ENCODE data around the gene ATP7A.
"Not testable (repeated sequence)": the region's sequence is repeated elsewhere in the genome, so short reads cannot be mapped to it uniquely, and the experiment has no call there.

The ATP7A gene

GRCh38 chrX:78042601-78043000 lies 132.1 kb downstream of the ATP7A start:
- peaks cover 5% of the 10 kb centered on the region for H3K36me3 Mint-ChIP-seq
- H3K4me3 Mint-ChIP-seq: no peak overlapping the region
- H3K9me3 Mint-ChIP-seq (ENCODE audit: low read depth): no peaks in the 10 kb centered on the region
- H3K27me3 Mint-ChIP-seq: no peaks in the 10 kb centered on the region
- no peak overlapping the region for H3K27ac Mint-ChIP-seq
- no peaks in the 10 kb centered on the region for H3K4me1 Mint-ChIP-seq (ENCODE audit: low read depth)

GRCh38 chrX:78046362-78046761 lies 135.9 kb downstream of the ATP7A start:
- Mint-ChIP-seq H3K36me3 (peaks cover 2% of the 10 kb centered on the region), H3K4me3 (no peak overlapping the region), H3K27ac (no peak overlapping the region), H3K27me3 (no peaks in the 10 kb centered on the region), H3K4me1 (ENCODE audit: low read depth) (no peaks in the 10 kb centered on the region), H3K9me3 (ENCODE audit: low read depth) (no peaks in the 10 kb centered on the region)

GRCh38 chrX:78048052-78048451 lies 137.6 kb downstream of the ATP7A start:
- H3K4me1 Mint-ChIP-seq (ENCODE audit: low read depth): no peaks in the 10 kb centered on the region
- no peaks in the 10 kb centered on the region for H3K27me3 Mint-ChIP-seq
- H3K27ac Mint-ChIP-seq: no peak overlapping the region
- H3K36me3 Mint-ChIP-seq: peaks cover 8% of the 10 kb centered on the region
- no peak overlapping the region for H3K4me3 Mint-ChIP-seq
- no peaks in the 10 kb centered on the region for H3K9me3 Mint-ChIP-seq (ENCODE audit: low read depth)

GRCh38 chrX:78063687-78064086 lies 153.2 kb downstream of the ATP7A start:
- peaks cover 10% of the 10 kb centered on the region for H3K4me1 Mint-ChIP-seq (ENCODE audit: low read depth)
- H3K36me3 Mint-ChIP-seq: no peaks in the 10 kb centered on the region
- no peaks in the 10 kb centered on the region for H3K27me3 Mint-ChIP-seq
- no peak overlapping the region for H3K4me3 Mint-ChIP-seq
- H3K9me3 Mint-ChIP-seq (ENCODE audit: low read depth): no peaks in the 10 kb centered on the region
- peak overlapping the region; percentile 10 for H3K27ac Mint-ChIP-seq

GRCh38 chrX:78064152-78064551 lies 153.7 kb downstream of the ATP7A start:
- Mint-ChIP-seq H3K27me3 (no peaks in the 10 kb centered on the region), H3K36me3 (no peaks in the 10 kb centered on the region), H3K4me1 (ENCODE audit: low read depth) (peaks cover 10% of the 10 kb centered on the region), H3K27ac (no peak overlapping the region), H3K4me3 (no peak overlapping the region), H3K9me3 (ENCODE audit: low read depth) (no peaks in the 10 kb centered on the region)

- Mint-ChIP-seq H3K27ac (peak overlapping the region; percentile 88), H3K4me3 (peak overlapping the region; percentile 17), H3K4me1 (ENCODE audit: low read depth) (peaks cover 10% of the 10 kb centered on the region)
- H3K27me3 Mint-ChIP-seq; H3K36me3 Mint-ChIP-seq; H3K9me3 Mint-ChIP-seq (ENCODE audit: low read depth): not testable (repeated sequence)
Observed at GRCh38 chrX:78064698-78065601, 154.5 kb downstream of the ATP7A start.

- Mint-ChIP-seq H3K4me1 (ENCODE audit: low read depth) (peaks cover 10% of the 10 kb centered on the region), H3K9me3 (ENCODE audit: low read depth) (no peaks in the 10 kb centered on the region), H3K36me3 (no peaks in the 10 kb centered on the region), H3K4me3 (no peak overlapping the region), H3K27ac (no peak overlapping the region), H3K27me3 (no peaks in the 10 kb centered on the region)
Observed at GRCh38 chrX:78066110-78066509, 155.6 kb downstream of the ATP7A start.

GRCh38 chrX:78071331-78071730 lies 160.8 kb downstream of the ATP7A start:
- Mint-ChIP-seq H3K4me1 (ENCODE audit: low read depth) (peaks cover 23% of the 10 kb centered on the region), H3K36me3 (peaks cover 4% of the 10 kb centered on the region), H3K27me3 (no peaks in the 10 kb centered on the region), H3K4me3 (no peak overlapping the region), H3K9me3 (ENCODE audit: low read depth) (peaks cover 4% of the 10 kb centered on the region), H3K27ac (no peak overlapping the region)

- H3K4me1 Mint-ChIP-seq (ENCODE audit: low read depth): peaks cover 23% of the 10 kb centered on the region
- peak overlapping the region; percentile 88 for H3K27ac Mint-ChIP-seq
- not testable (repeated sequence) for H3K9me3 Mint-ChIP-seq (ENCODE audit: low read depth); H3K36me3 Mint-ChIP-seq; H3K27me3 Mint-ChIP-seq
- peak overlapping the region; percentile 30 for H3K4me3 Mint-ChIP-seq
Observed at GRCh38 chrX:78073147-78074077, 162.9 kb downstream of the ATP7A start.

- H3K4me1 Mint-ChIP-seq (ENCODE audit: low read depth): peaks cover 23% of the 10 kb centered on the region
- no peak overlapping the region for H3K4me3 Mint-ChIP-seq
- peaks cover 4% of the 10 kb centered on the region for H3K9me3 Mint-ChIP-seq (ENCODE audit: low read depth)
- no peaks in the 10 kb centered on the region for H3K27me3 Mint-ChIP-seq
- no peak overlapping the region for H3K27ac Mint-ChIP-seq
- H3K36me3 Mint-ChIP-seq: peaks cover 4% of the 10 kb centered on the region
Observed at GRCh38 chrX:78074088-78074487, 163.6 kb downstream of the ATP7A start.

GRCh38 chrX:78075787-78076389 lies 165.4 kb downstream of the ATP7A start:
- H3K27ac Mint-ChIP-seq: peak overlapping the region; percentile 76
- H3K4me1 Mint-ChIP-seq (ENCODE audit: low read depth): peaks cover 23% of the 10 kb centered on the region
- H3K9me3 Mint-ChIP-seq (ENCODE audit: low read depth): peaks cover 4% of the 10 kb centered on the region
- H3K36me3 Mint-ChIP-seq: peaks cover 4% of the 10 kb centered on the region
- no peaks in the 10 kb centered on the region for H3K27me3 Mint-ChIP-seq
- H3K4me3 Mint-ChIP-seq: no peak overlapping the region

GRCh38 chrX:78081413-78081812 lies 170.9 kb downstream of the ATP7A start:
- not testable (repeated sequence) for H3K4me3 Mint-ChIP-seq; H3K27me3 Mint-ChIP-seq; H3K9me3 Mint-ChIP-seq (ENCODE audit: low read depth); H3K27ac Mint-ChIP-seq; H3K4me1 Mint-ChIP-seq (ENCODE audit: low read depth); H3K36me3 Mint-ChIP-seq

GRCh38 chrX:78092296-78092695 lies 181.8 kb downstream of the ATP7A start:
- H3K4me1 Mint-ChIP-seq (ENCODE audit: low read depth): no peaks in the 10 kb centered on the region
- H3K27me3 Mint-ChIP-seq: no peaks in the 10 kb centered on the region
- H3K27ac Mint-ChIP-seq: no peak overlapping the region
- H3K9me3 Mint-ChIP-seq (ENCODE audit: low read depth): no peaks in the 10 kb centered on the region
- no peak overlapping the region for H3K4me3 Mint-ChIP-seq
- peaks cover 2% of the 10 kb centered on the region for H3K36me3 Mint-ChIP-seq

- H3K9me3 Mint-ChIP-seq (ENCODE audit: low read depth): no peaks in the 10 kb centered on the region
- no peak overlapping the region for H3K27ac Mint-ChIP-seq
- peaks cover 11% of the 10 kb centered on the region for H3K4me1 Mint-ChIP-seq (ENCODE audit: low read depth)
- no peak overlapping the region for H3K4me3 Mint-ChIP-seq
- no peaks in the 10 kb centered on the region for H3K36me3 Mint-ChIP-seq
- no peaks in the 10 kb centered on the region for H3K27me3 Mint-ChIP-seq
Observed at GRCh38 chrX:78098108-78098507, 187.6 kb downstream of the ATP7A start.

All from activated naive CD8-positive, alpha-beta T cell (primary cell).